Lower lobe of right lung (tissue), 2 donors: Measurements from ENCODE around the gene SKAP1. TPM values are rescaled to one million over a fixed set of nuclear protein-coding genes. Genes with fewer than 3 reads are reported as not detected.

Experiments used
- ATAC-seq, 2 donors: fragments of 200-7000 bp; cut with Tn5 transposase; one replicate each; pipeline ENCODE4 v1.9.1; 2020 to 2022; ENCODE audit warnings: mild to moderate bottlenecking in 2 of 2, moderate library complexity in 2 of 2
- DNase-seq: peaks from one replicate; pipeline ENCODE4 v3.0.0-alpha.2; 2020
- H3K27ac ChIP-seq: fragments of 200-600 bp; one replicate; pipeline ENCODE4 v1.8.0; 2022
- H3K27me3 ChIP-seq: fragments of 200-600 bp; one replicate; pipeline ENCODE4 v1.8.0; 2022; ENCODE audit warnings: low read depth
- H3K36me3 ChIP-seq: fragments of 200-600 bp; one replicate; pipeline ENCODE4 v1.8.0; 2022; ENCODE audit warnings: mild to moderate bottlenecking
- H3K4me1 ChIP-seq: fragments of 200-600 bp; one replicate; pipeline ENCODE4 v1.8.0; 2022
- H3K4me3 ChIP-seq: fragments of 200-600 bp; one replicate; pipeline ENCODE4 v1.8.0; 2022; ENCODE audit warnings: mild to moderate bottlenecking
- H3K9me3 ChIP-seq: fragments of 200-600 bp; one replicate; pipeline ENCODE4 v1.8.0; 2022
- intact Hi-C: fragments of 100-400 bp; cut with DNase I; formaldehyde crosslinking; loops from one replicate; pipeline ENCODE4 v1.11.0; 2022
- total RNA-seq: library from RNA; stranded (reverse); fragmentation: NEBNext Ultra II Directional; extraction: Animal tissue kit (Norgen Biotek cat#: 25700); gene quantifications from one replicate; pipeline ENCODE4 v1.2.1, GENCODE V29; 2021
- TF ChIP-seq, protein P1 (sequence below): fragments of 200-600 bp; IDR thresholded peaks from one replicate; pipeline ENCODE4 v1.8.0; 2022; ENCODE audit warnings: antibody characterized with exemption, mild to moderate bottlenecking
- donor health status: DM: no; HTN: yes; CAD: no; lungs with severe emphysema.

SKAP1 gene
- total RNA-seq, 1 donor from 2014 or later: 6.4 TPM

DNA sequence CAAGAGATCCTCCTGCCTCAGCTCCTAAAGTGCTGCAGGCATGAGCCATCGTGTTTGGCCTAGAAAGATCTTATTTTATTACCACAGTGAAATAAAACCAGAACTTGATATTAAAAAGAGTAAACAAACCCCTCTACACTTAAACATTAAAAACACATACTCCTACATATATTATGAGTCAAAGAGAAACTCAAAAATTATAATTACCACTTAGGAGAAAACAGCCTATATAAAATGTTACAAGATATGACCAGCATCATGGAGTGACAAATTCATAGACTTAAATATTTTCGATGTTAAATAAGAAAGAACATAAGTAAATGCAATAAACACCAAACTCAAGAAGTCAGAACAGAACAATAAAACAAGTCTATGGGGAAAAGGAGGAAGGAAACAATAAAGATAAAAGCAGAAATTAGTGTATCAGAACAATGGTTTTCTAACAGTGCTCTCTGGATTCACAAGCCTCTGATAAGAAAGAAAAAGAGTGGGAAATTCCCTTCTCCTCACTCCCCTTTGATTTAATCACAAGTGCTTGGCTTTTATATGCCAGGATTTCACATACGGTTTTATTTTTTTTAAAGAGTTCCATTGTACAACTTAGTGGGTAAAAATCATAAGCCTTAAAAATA, 23.0 kb downstream of the SKAP1 start:
- Histone ChIP-seq H3K36me3 (no peaks in the 10 kb centered on the region), H3K4me3 (no peak overlapping the region), H3K4me1 (no peaks in the 10 kb centered on the region), H3K27me3 (peaks cover 32% of the 10 kb centered on the region), H3K9me3 (no peaks in the 10 kb centered on the region), H3K27ac (no peak overlapping the region)
- ATAC-seq (no peak), DNase-seq (no peak)
- intact Hi-C loops: no loop called here
- TF ChIP-seq, protein P1, sequence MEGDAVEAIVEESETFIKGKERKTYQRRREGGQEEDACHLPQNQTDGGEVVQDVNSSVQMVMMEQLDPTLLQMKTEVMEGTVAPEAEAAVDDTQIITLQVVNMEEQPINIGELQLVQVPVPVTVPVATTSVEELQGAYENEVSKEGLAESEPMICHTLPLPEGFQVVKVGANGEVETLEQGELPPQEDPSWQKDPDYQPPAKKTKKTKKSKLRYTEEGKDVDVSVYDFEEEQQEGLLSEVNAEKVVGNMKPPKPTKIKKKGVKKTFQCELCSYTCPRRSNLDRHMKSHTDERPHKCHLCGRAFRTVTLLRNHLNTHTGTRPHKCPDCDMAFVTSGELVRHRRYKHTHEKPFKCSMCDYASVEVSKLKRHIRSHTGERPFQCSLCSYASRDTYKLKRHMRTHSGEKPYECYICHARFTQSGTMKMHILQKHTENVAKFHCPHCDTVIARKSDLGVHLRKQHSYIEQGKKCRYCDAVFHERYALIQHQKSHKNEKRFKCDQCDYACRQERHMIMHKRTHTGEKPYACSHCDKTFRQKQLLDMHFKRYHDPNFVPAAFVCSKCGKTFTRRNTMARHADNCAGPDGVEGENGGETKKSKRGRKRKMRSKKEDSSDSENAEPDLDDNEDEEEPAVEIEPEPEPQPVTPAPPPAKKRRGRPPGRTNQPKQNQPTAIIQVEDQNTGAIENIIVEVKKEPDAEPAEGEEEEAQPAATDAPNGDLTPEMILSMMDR: no peak

DNA sequence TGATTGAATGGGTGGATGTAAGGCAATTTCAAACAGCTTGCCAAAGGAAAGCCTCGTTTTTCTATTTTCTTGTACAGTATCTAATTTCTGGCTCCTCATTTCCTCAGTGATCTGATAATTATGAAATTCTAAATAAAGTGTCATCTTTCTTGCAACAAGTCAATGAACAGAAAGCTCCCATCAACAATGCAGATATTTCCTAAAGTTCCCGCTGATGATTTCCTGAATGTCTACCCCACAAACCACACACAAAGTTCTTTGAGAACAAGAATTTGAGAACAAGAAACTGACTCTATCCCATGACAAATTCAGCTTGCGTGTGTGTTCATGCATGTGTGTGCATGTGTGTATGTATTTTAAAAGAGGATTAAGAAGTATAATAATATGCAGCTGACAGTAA, 35.2 kb downstream of the SKAP1 start:
- no peak overlapping the region for H3K27ac ChIP-seq
- no peaks in the 10 kb centered on the region for H3K9me3 ChIP-seq
- intact Hi-C loops: no loop called here
- H3K27me3 ChIP-seq: peaks cover 17% of the 10 kb centered on the region
- no peaks in the 10 kb centered on the region for H3K36me3 ChIP-seq
- ATAC-seq (no peak), DNase-seq (no peak)
- H3K4me3 ChIP-seq: no peak overlapping the region
- no peaks in the 10 kb centered on the region for H3K4me1 ChIP-seq
- TF ChIP-seq, protein P1: no peak

DNA sequence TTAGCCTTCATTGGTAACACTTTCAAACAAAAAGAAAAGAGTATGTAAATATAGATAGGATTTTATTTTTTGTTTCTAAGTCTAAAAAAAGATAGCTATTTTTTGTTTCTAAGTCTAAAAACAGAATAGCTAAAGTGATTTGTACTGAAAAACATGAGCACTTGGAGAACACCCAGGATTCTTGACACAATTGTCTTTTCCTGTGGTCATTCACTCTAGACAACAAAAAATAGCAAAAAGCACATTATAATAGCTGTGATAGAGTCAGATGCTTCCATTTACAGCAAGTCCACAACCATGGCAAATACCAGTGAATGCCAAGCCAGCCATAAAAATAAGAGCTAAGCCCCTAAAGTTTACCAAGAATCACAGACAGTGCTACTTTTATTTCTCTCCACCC, 36.7 kb downstream of the SKAP1 start:
- H3K9me3 ChIP-seq: no peaks in the 10 kb centered on the region
- H3K27me3 ChIP-seq: peaks cover 18% of the 10 kb centered on the region
- TF ChIP-seq, protein P1: no peak
- H3K27ac ChIP-seq: no peak overlapping the region
- no peaks in the 10 kb centered on the region for H3K4me1 ChIP-seq
- H3K4me3 ChIP-seq: no peak overlapping the region
- H3K36me3 ChIP-seq: no peaks in the 10 kb centered on the region
- DNase-seq (no peak), ATAC-seq (no peak)
- intact Hi-C loops: no loop called here

DNA sequence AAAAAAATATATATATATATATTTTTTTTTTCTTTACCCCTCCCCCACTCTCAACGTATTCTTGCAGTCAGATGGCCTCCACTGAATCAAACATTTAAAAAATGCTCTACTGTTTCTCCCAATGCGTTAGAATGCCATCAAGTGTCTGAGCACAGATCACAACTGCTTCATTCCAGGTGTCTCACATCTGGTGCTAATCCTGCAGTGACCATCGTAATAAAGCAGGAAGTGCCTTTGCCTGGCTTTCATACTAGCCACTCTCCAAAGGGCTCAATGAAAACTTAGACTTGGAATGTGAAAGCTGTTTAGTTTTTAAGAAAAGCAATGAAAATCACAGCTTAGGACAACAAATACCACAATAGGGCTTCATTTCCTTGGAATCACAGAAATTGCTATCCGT, 37.2 kb downstream of the SKAP1 start:
- ATAC-seq (no peak), DNase-seq (no peak)
- Histone ChIP-seq H3K9me3 (no peaks in the 10 kb centered on the region), H3K27ac (no peak overlapping the region), H3K27me3 (peaks cover 18% of the 10 kb centered on the region), H3K4me1 (no peaks in the 10 kb centered on the region), H3K4me3 (no peak overlapping the region), H3K36me3 (no peaks in the 10 kb centered on the region)
- TF ChIP-seq, protein P1: no peak
- intact Hi-C loops: no loop called here

DNA sequence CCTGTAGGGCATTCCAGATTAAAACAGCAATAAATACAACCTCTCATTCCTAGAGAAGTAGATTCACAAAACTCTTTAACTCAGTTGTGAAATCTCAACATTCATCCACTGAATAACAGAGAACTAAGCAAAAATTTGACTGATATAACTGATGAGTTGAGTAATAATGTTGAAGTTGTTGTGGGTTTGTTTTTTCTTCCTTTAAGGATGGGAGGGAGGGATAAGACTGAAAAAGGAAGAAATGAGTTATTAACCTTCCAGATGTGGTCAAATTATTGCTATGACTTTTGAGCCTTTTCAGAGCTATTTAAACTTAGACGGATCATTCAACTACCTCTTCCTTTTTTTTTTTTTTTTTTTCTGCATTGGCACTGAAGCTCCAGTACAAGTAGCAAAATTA, 38.6 kb downstream of the SKAP1 start:
- no peaks in the 10 kb centered on the region for H3K4me1 ChIP-seq
- peaks cover 24% of the 10 kb centered on the region for H3K27me3 ChIP-seq
- no peak overlapping the region for H3K27ac ChIP-seq
- ATAC-seq (no peak), DNase-seq (no peak)
- no peaks in the 10 kb centered on the region for H3K9me3 ChIP-seq
- no peaks in the 10 kb centered on the region for H3K36me3 ChIP-seq
- intact Hi-C loops: no loop called here
- TF ChIP-seq, protein P1: no peak
- no peak overlapping the region for H3K4me3 ChIP-seq

DNA sequence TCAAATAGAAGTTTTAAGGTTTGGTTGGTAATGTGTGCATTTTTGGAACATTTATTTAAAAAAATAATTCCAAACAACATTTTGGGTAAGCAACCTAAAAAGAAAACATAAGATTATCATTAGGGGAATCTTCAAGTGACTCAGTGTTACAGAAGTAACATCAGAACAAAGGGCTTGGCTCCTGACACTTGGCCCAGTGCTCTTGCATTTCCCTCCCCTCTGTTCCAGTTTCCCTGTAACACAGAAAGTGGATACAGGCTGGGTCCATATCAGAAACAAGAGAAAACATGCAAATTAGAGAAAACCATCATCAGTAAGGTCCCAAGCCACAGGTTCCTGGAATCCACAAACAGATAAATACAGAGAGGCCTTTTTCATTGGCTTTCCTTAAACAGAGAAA, 40.1 kb downstream of the SKAP1 start:
- DNase-seq (no peak), ATAC-seq (no peak)
- H3K27ac ChIP-seq: no peak overlapping the region
- H3K36me3 ChIP-seq: no peaks in the 10 kb centered on the region
- intact Hi-C loops: no loop called here
- no peaks in the 10 kb centered on the region for H3K9me3 ChIP-seq
- H3K4me1 ChIP-seq: no peaks in the 10 kb centered on the region
- peaks cover 25% of the 10 kb centered on the region for H3K27me3 ChIP-seq
- TF ChIP-seq, protein P1: no peak
- no peak overlapping the region for H3K4me3 ChIP-seq
